NCI-H82 (cell line): Measurements from ENCODE around the gene MRPL32.
"Not testable (repeated sequence)": the region's sequence is repeated elsewhere in the genome, so short reads cannot be mapped to it uniquely, and the experiment has no call there.

Experiments used
- DNase-seq: peaks from one replicate; lab custom pipeline; 2025; lab: John Stamatoyannopoulos, UW

Gene MRPL32

GRCh38 chr7:42931834-42932651, at the start of gene MRPL32, which contains the start of gene PSMA2:
Gene MRPL32, plus strand, starts transcription at chr7:42932376. Its CDS starts 11 bp downstream, at chr7:42932387.
Gene PSMA2, minus strand, starts transcription at chr7:42932174. Its CDS starts 16 bp downstream, at chr7:42932158.
- peak; percentile 99 for DNase-seq

DNA sequence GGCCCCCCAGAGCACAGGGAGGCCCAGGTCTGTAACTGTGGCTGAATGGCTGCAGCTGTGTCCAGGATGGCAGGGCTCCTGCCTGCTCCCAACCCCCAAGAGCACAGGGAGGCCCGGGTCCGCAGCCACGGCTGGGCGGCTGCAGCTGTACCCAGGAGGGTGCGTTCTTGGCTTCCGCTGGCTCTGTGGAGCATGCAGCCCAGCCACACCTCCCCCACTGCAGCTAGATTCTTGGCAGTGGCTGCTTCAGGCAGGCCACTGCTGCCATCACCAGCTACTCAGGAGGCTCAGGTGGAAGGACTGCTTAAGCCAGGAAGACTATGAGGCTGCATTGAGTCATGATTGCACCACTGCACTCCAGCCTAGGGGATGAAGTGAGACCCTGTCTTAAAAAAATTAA, 48.2 kb upstream of the MRPL32 start:
- DNase-seq = no peak

GRCh38 chr7:42885183-42885582, 47.0 kb upstream of the MRPL32 start:
- DNase-seq = not testable (repeated sequence)

DNA sequence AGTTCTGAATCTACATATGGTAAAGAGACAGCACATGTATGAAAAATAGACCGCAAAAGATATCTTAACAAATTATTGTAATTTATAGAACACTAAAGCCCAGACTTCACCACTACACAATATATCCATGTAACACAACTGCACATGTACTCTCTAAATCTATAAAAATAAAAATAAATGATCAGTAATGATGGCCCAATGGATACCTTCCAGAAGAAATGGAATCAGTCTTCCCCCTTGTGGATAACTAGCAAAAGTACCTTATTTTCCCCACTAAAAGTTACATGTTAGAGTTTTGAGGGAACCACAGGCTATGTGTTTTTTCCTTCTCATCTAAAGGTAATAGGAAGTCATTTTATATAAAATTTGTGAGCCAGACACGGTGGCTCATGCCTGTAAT, 46.0 kb upstream of the MRPL32 start:
- DNase-seq = no peak

DNA sequence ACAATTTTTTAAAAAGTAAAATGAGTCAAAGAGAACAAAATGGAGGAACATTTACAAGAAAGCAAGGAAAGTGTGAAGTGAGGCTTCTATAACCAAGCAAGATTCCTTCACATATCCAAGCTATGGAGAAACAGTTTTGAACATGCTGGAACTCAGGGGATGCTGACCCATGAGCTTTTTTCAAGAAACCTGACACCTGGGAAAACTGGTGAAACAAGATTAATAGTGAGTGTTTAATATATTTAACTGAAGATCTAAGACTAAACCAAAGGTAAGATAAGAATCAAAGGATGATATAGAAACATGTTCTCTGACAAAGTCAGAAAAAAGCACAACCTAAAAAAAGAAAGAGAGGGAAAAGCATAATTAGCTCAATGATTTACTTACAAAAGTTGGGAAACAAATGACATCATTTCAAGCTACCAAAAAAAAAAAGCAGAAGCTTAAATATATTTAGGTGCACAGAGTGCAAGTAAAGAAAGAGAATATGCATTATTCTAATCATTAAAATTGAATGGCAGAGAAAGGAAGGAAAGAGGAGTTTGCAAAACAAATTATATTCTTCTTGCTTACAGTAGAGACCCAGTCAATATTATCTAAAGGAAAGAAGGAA, 45.2 kb upstream of the MRPL32 start:
- DNase-seq = no peak

DNA sequence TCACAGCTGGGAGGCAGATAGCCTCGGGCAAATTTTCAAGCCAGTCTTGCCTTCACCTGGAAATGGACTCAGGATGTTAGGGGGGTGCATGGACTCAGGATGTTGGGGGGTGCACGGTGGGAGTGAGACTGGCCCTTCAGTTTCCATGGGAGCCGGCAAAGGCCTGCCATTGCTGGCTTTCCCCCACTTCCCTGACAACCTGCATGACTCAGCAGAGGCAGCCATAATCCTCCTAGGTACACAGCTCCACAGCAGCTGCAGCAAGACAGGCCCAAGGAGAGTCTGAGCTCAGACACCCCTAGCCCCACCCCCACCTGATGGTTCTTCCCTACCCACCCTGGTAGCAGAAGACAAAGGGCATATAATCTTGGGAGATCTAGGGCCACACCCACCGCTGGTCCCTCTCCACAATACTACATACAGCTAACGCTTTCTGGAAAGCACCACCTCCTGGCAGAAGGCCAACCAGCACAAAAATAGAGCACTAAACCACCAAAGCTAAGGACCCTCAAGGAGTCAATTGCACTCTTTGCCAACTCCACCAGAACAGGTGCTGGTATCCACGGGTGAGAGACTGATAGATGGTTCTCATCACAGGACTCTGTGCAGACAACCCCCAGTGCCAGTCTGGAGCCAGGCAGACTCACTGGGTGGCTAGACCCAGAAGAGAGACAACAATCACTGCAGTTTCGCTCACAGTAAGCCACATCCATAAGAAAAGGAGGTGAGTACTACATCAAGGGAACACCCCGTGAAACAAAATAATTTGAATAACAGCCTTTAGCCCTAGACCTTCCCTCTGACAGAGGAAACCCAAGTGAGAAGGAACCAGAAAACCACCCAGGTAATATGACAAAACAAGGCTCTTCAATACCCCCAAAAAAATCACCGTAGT, 38.6 kb upstream of the MRPL32 start:
- peak; percentile 40 for DNase-seq

GRCh38 chr7:42900842-42901241, 31.3 kb upstream of the MRPL32 start:
- DNase-seq = no peak

GRCh38 chr7:42902331-42902730, 29.8 kb upstream of the MRPL32 start:
- DNase-seq = no peak

- no peak for DNase-seq
Observed at GRCh38 chr7:42906181-42906580, 26.0 kb upstream of the MRPL32 start.

DNA sequence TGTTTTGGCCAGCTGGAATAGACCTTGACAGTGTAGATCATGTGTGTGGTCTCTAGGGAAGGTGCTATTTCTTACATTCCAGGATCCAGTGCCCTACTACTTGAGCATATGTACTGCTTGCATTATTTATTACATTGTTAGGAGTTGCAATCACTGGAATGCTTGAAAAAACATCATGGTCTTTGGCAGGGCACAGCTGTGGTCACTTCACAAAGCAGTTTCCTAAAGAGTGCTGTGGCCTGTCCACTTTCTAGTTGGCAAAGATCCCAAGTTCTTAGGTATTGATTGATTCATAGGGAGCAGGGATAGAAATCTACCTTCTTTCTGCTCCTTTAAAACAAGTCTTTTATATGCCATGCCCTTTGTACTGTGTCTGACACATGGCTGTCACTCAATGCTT, 24.9 kb upstream of the MRPL32 start:
- DNase-seq = no peak

GRCh38 chr7:42910306-42910705, 21.9 kb upstream of the MRPL32 start:
- DNase-seq = no peak

DNA sequence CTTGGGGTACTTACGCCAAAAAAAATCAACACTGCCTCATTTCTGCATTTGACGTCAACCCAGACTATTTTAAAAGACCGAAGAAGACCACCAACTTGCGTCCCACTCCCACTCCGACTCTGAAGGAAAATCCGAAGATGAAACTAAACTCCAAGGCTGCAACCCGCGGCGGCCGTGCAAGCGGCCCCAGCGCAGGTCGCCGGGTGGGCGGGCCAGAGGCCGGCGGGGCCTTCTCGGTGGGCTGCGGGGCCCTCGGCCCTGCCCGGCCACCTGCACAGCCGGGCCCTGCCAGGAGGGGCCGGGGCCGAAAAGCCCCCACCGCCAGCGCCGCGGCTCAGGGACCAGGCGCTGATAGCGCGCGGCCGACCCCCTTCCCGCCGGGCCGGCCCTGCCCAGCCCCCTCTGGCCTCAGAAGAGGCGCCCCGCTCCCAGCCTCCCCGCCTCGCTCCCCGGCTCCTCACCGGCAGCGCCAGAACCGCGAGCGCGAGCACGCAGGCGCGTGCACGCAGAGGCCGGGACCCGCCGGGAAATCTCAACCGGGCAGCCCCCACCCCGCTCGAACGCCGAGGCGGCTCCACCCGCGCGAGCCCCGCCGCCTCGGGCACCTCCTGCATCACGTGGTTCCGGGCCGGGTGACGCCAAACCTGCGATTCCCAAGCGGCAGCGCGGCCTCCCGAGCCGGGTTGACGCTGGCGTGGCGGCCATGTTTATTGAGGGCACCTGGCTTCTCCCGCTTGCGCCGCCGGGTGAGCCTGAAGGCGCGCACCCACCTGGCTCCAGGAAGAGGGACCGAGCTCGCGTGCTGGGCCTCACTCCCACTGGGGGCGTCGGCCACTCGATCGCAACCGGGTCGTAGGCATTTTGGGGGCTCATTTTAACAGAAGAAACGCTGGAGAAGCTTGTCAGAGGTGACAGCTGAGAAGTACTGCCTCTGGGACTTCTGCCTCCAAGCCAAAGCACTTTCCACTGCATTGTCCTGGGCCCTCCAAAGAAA, 20.4 kb upstream of the MRPL32 start, which contains the start of gene C7orf25:
C7orf25 (minus strand) TSS at position 617 of the 994 bp plus-strand sequence. CDS start 1,170 bp downstream, outside the sequence.
- peak; percentile 97 for DNase-seq

GRCh38 chr7:42913591-42913990, 18.6 kb upstream of the MRPL32 start:
- no peak for DNase-seq

- DNase-seq = no peak
Observed at GRCh38 chr7:42914009-42914408, 18.2 kb upstream of the MRPL32 start.

GRCh38 chr7:42914421-42915045, 17.6 kb upstream of the MRPL32 start:
- no peak for DNase-seq

DNA sequence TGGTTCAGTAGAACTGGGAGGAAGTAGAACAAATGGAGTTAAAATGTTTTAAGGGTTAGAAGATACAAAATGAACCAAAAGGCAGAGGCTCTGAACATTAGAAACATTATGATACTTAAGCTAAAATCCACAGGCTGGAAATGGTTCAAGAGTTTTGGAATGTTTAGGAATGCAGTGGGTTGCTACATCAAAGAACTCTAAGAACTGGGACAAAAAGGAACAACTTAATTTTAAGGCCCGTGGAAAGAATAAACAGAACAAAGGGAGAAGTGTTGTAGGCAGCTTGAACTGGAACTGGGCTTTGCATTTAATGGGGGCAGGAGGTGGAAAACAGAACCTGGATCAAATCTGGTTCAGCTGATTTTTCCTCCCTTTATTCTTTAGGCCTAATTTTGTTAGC, 16.8 kb upstream of the MRPL32 start:
- no peak for DNase-seq

DNA sequence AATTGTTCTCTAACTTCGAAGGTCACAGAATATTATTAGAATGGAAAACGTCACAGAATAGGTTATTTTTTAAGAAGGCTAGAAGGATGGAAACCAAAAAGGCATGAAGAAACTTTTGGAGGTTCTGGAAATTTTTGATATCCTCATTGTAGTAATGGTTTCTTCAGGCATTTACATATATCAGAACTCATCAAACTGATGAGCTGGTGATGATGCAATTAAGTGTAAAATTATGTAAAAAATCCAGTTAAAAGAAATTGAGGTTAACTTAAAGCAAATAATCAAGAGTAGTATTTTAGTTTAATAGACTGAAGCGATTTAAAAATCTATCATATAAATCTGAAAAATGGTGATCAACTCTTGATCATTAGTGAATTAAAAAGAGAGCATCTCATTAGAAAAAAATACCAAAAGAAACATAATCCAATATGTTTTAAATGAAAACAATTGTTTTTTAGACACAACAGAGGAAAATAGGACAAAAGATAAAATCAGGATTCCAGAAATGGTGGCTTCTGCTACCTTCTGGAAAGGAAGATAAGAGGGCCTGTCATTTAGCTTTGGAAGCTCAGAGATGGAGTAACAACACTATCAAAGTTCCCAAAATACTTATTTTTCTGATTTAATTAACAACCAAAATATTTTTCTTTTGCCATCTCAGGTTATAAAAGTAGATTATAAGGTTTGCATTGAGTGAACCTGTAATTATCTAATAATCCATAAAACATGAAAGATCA, 10.0 kb upstream of the MRPL32 start:
- no peak for DNase-seq

DNA sequence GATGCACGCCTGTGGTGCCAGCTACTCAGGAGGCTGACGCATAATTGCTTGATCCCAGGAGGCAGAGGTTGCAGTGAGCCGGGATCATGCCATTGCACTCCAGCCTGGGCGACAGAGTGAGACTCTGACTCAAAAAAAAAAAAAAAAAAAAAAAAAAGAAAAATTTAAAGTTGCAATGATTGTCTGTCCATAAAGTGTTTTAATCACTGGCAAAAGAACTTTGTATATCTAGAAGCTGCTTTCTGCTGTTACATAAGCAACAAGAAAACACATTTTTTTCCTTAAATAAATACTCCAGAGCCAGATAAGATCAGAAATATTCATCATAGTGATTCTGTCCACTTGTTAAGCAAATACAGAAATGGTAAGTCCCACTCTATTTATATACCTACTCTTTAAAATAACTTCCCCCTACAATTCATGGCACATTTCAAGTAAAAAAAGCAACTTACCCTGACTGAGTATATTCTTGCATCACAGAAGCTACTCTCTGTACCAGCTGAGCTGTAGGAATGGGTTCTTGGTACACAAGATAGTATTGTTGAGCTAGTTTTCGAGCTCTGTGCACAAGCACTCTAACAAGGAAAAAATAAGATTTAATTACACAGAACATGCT, 7.8 kb upstream of the MRPL32 start:
- DNase-seq = no peak

- no peak for DNase-seq
Observed at GRCh38 chr7:42925630-42926029, 6.5 kb upstream of the MRPL32 start.
